Measurements from ENCODE around the gene GABRG1.

Gene GABRG1

DNA sequence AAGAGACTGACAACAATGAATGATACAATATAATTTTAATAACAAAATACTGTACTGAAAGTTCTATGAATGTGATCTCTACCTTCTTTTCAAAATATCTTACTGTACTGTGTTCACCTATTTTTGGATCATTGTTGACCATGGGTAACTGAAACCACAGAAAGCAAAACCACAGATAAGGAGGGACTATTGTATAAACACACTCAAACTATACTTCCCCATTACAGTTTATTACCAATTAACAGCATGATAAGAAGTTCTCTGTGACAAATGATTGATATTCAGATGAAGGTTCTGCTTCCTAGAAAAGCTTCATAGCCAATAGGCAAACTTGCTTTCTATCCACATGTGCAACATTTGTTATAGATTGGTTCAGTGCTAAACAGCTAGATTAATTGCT is 50.1 kb downstream of the GABRG1 start:
- DNase-seq (ENCODE audit: low read depth), result no peak
- no peak overlapping the region for H3K4me3 ChIP-seq (ENCODE audit: low read depth, low read length)
- TF ChIP-seq, protein P1, sequence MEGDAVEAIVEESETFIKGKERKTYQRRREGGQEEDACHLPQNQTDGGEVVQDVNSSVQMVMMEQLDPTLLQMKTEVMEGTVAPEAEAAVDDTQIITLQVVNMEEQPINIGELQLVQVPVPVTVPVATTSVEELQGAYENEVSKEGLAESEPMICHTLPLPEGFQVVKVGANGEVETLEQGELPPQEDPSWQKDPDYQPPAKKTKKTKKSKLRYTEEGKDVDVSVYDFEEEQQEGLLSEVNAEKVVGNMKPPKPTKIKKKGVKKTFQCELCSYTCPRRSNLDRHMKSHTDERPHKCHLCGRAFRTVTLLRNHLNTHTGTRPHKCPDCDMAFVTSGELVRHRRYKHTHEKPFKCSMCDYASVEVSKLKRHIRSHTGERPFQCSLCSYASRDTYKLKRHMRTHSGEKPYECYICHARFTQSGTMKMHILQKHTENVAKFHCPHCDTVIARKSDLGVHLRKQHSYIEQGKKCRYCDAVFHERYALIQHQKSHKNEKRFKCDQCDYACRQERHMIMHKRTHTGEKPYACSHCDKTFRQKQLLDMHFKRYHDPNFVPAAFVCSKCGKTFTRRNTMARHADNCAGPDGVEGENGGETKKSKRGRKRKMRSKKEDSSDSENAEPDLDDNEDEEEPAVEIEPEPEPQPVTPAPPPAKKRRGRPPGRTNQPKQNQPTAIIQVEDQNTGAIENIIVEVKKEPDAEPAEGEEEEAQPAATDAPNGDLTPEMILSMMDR (IDR thresholded peaks at IDR 0.05; ENCODE audit: low read depth, low read length, missing control alignments), result no peak

DNA sequence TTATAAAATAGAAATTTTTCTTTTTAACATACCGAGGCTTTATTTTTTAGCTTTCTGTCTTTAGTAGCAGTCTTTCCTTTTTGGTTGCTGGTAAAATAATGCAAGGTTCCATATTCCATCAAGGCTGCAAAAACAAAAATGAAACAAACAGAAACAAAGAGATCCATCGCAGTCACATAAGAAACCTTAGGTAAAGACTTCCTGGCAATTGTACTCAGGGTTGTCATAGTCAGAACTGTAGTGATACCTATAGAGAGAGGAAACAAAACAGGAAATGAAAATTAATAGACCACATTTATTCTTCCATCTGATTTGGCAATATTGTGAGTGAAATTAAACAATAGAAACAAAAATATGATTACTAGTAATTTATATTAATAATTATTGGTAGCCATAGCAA is 72.5 kb downstream of the GABRG1 start:
- no peak overlapping the region for H3K4me3 ChIP-seq (ENCODE audit: low read depth, low read length)
- TF ChIP-seq, protein P1 (IDR thresholded peaks at IDR 0.05; ENCODE audit: low read depth, low read length, missing control alignments), result no peak
- DNase-seq (ENCODE audit: low read depth), result no peak

DNA sequence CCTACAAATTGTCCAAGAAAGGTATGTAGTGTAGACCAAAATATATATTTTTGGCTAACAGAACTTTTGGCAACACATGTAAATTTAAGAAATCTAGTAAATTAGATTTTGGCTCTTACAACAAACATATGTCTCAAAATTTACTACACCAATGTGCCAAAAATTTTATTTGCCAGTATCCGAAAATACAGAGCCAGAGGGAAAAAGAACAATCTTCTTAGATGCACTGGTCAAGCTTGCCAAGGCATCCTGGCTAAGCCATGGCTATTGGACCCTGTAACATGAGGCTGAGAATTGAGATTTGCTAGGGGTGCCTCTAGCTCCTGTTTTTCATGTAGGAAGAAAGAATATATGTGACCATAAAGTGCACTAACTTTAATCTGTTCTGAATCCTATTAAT is 91.8 kb downstream of the GABRG1 start:
- DNase-seq (ENCODE audit: low read depth), result no peak
- TF ChIP-seq, protein P1 (IDR thresholded peaks at IDR 0.05; ENCODE audit: low read depth, low read length, missing control alignments), result no peak

DNA sequence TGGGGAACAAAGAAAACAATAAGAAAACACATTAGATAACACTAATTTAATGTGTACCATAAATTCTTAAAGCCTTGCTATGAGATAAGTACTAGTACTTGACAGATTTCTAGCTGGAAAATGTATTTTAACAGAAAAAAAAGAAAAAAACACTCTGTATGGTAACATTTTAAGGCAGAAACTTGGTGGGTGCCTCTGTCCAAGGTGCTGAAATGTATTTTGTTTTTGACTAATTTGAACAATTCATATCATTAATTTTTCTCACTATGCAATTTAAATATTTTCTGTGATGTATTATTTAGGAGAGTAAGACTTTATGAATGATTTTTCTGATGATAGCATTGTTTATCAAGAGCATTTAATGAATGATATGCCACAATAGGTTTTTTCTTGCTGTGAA is 107.5 kb downstream of the GABRG1 start:
- TF ChIP-seq, protein P1 (IDR thresholded peaks at IDR 0.05; ENCODE audit: low read depth, low read length, missing control alignments), result no peak
- no peak for DNase-seq (ENCODE audit: low read depth)
- no peak overlapping the region for H3K4me3 ChIP-seq (ENCODE audit: low read depth, low read length)

More for the DNA sequence above, 91.8 kb downstream of the GABRG1 start:
- no peak overlapping the region for H3K4me3 ChIP-seq (ENCODE audit: low read depth, low read length)

DNA sequence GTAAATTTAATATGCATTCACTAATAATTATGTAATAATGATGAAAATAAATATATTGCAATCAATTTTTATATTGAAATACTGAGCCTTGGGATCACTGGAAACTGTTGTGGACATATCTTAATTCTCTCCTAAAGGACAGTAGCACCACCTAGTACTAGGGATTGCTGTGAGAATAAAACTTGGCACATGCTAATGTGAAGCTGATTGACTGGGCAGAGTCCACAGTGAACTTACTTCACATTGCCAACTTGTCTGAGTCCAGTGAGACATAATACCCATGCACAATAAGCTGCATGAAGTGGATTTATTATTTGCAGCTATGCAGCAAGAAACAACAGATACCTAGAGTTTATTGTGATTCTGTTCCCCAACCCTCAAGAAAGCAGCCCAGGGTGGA is 131.1 kb downstream of the GABRG1 start:
- TF ChIP-seq, protein P1 (IDR thresholded peaks at IDR 0.05; ENCODE audit: low read depth, low read length, missing control alignments), result no peak
- DNase-seq (ENCODE audit: low read depth), result no peak
- no peak overlapping the region for H3K4me3 ChIP-seq (ENCODE audit: low read depth, low read length)

DNA sequence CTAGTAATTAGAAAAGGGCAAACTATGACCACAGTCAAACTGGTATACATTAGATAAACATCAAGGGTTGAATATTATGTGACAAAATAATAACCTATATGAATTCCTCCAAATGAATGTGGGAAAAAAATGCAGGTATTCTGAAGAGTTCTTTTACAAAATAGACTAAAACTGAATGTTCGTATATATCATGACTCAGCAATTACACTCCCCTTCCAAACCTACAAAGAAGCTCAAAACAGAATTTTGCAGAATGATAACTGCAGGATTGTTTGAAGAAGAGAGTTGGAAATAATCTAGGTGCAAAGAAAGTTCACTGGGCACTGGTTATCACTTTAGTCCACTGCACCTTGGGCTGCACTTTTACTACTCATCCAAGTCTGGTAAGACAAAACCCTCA is 134.1 kb downstream of the GABRG1 start:
- H3K4me3 ChIP-seq (ENCODE audit: low read depth, low read length), result no peak overlapping the region
- no peak for DNase-seq (ENCODE audit: low read depth)
- TF ChIP-seq, protein P1 (IDR thresholded peaks at IDR 0.05; ENCODE audit: low read depth, low read length, missing control alignments), result no peak

DNA sequence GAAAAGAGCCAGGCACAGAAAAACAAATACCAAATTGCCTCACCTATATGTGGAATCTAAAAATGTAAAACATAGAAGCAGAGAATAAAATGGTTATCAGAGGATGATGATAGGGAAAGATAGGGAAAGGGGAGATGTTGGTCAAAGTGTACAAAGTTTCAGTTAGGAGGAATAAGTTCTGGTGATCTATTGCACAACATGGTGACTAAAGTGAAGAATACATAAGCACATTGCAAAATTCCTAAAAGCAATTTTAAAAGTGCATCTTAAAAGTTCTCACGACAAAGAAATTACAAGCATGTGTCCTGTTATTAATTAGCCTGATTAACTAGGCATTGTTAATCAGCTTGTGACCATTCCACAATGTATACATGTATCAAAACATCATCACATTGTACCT is 136.0 kb downstream of the GABRG1 start:
- no peak for DNase-seq (ENCODE audit: low read depth)
- TF ChIP-seq, protein P1 (IDR thresholded peaks at IDR 0.05; ENCODE audit: low read depth, low read length, missing control alignments), result no peak
- H3K4me3 ChIP-seq (ENCODE audit: low read depth, low read length), result no peak overlapping the region

Data from GM12864 (cell line).